ENCODE data around the gene PLEKHG7. TPM values are rescaled to one million over a fixed set of nuclear protein-coding genes. Genes with fewer than 3 reads are reported as not detected.
A peak's percentile ranks its signal among the peaks of the same experiment; 100 is the strongest.

Gene PLEKHG7
- total RNA-seq, 1 donor from 2014 or later: 0.52 TPM

GRCh38 chr12:92759634-92760268 lies 57.0 kb downstream of the PLEKHG7 start:
- no peaks in the 10 kb centered on the region for H3K27me3 ChIP-seq (ENCODE audit: control insufficient read depth in 3 of 3, insufficient read depth in 3 of 3, low read length in 3 of 3)

GRCh38 chr12:92762773-92763172 lies 60.0 kb downstream of the PLEKHG7 start:
- Histone ChIP-seq H3K36me3 (ENCODE audit: control insufficient read depth in 3 of 3, insufficient read depth in 3 of 3, low read length in 3 of 3) (no peaks in the 10 kb centered on the region), H3K9ac (ENCODE audit: low read depth in 1 of 3, low read length in 3 of 3) (no peak overlapping the region), H3K4me3 (ENCODE audit: low read length in 3 of 3) (no peak overlapping the region), H3K4me1 (ENCODE audit: control insufficient read depth in 3 of 3, insufficient read depth in 3 of 3, low read length in 3 of 3) (peaks cover 0 to 3% (median under 1%) of the 10 kb centered on the region in 3 donors), H3K27ac (ENCODE audit: low read depth, low read length) (no peak overlapping the region), H3K9me3 (ENCODE audit: control insufficient read depth in 3 of 3, low read length in 3 of 3) (peaks cover 0 to 3% (median 0%) of the 10 kb centered on the region in 3 donors), H3K27me3 (ENCODE audit: control insufficient read depth in 3 of 3, insufficient read depth in 3 of 3, low read length in 3 of 3) (no peaks in the 10 kb centered on the region)

More at GRCh38 chr12:92759634-92760268, 57.0 kb downstream of the PLEKHG7 start:
- H3K4me3 ChIP-seq (ENCODE audit: low read length in 3 of 3): no peak overlapping the region
- H3K36me3 ChIP-seq (ENCODE audit: control insufficient read depth in 3 of 3, insufficient read depth in 3 of 3, low read length in 3 of 3): no peaks in the 10 kb centered on the region
- peaks cover 0 to 3% (median 0%) of the 10 kb centered on the region in 3 donors for H3K9me3 ChIP-seq (ENCODE audit: control insufficient read depth in 3 of 3, low read length in 3 of 3)
- H3K9ac ChIP-seq (ENCODE audit: low read depth in 1 of 3, low read length in 3 of 3): no peak overlapping the region
- no peak overlapping the region for H3K27ac ChIP-seq (ENCODE audit: low read depth, low read length)
- H3K4me1 ChIP-seq (ENCODE audit: control insufficient read depth in 3 of 3, insufficient read depth in 3 of 3, low read length in 3 of 3): peaks cover 2 to 11% (median 10%) of the 10 kb centered on the region in 3 donors

- Histone ChIP-seq H3K9me3 (ENCODE audit: control insufficient read depth in 3 of 3, low read length in 3 of 3) (peaks cover 0 to 3% (median 0%) of the 10 kb centered on the region in 3 donors), H3K4me1 (ENCODE audit: control insufficient read depth in 3 of 3, insufficient read depth in 3 of 3, low read length in 3 of 3) (peaks cover 8% of the 10 kb centered on the region in 3 donors), H3K9ac (ENCODE audit: low read depth in 1 of 3, low read length in 3 of 3) (no peak overlapping the region), H3K27me3 (ENCODE audit: control insufficient read depth in 3 of 3, insufficient read depth in 3 of 3, low read length in 3 of 3) (no peaks in the 10 kb centered on the region), H3K4me3 (ENCODE audit: low read length in 3 of 3) (no peak overlapping the region), H3K27ac (ENCODE audit: low read depth, low read length) (no peak overlapping the region), H3K36me3 (ENCODE audit: control insufficient read depth in 3 of 3, insufficient read depth in 3 of 3, low read length in 3 of 3) (no peaks in the 10 kb centered on the region)
These were observed 62.0 kb downstream of the PLEKHG7 start for GRCh38 chr12:92764831-92765230.

- Histone ChIP-seq H3K27ac (ENCODE audit: low read depth, low read length) (no peak overlapping the region), H3K27me3 (ENCODE audit: control insufficient read depth in 3 of 3, insufficient read depth in 3 of 3, low read length in 3 of 3) (no peaks in the 10 kb centered on the region), H3K9me3 (ENCODE audit: control insufficient read depth in 3 of 3, low read length in 3 of 3) (peaks cover 0 to 3% (median 0%) of the 10 kb centered on the region in 3 donors), H3K9ac (ENCODE audit: low read depth in 1 of 3, low read length in 3 of 3) (no peak overlapping the region), H3K4me1 (ENCODE audit: control insufficient read depth in 3 of 3, insufficient read depth in 3 of 3, low read length in 3 of 3) (peaks cover 9 to 11% (median 10%) of the 10 kb centered on the region in 3 donors), H3K36me3 (ENCODE audit: control insufficient read depth in 3 of 3, insufficient read depth in 3 of 3, low read length in 3 of 3) (no peaks in the 10 kb centered on the region), H3K4me3 (ENCODE audit: low read length in 3 of 3) (no peak overlapping the region)
These were observed 63.1 kb downstream of the PLEKHG7 start for GRCh38 chr12:92765871-92766270.

DNA sequence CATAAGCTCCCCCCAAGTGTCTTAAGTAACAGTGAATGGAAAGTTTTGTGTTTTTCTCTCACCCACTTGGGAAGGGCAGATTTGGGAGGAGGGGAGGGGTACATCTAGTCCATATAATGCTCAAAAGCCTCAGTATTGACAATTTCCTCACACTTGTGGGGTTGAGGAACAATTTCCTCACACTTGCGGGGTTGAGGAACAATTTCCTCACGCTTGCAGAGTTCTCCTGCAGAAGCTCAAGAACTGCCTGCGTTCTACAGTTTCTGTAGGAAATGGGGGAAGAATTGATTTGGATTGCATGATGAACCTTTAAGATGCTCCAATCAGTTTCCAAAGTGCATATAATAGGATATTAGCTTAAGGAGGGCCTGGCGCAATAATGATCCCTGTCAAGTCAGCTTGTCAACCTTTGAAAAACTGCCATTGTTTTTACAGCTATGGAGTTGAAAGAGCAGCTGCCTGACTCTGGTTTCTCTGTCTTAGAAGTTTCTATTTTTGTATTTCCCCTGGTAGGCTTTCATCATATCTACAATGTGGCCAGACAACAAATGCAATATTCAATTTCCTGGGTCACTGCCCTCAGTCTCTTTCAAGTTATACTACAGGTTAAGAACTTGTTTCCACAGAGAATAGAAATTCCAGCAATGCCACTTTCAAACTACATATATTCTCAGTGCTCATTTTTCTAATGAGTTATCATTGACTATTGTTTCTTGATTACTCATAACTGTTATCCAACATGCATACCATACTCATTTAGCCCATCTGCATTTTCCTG lies 66.5 kb downstream of the PLEKHG7 start:
- Histone ChIP-seq H3K27ac (ENCODE audit: low read depth, low read length) (peak overlapping the region; percentile 65), H3K4me3 (ENCODE audit: low read length in 3 of 3) (no peak overlapping the region), H3K9me3 (ENCODE audit: control insufficient read depth in 3 of 3, low read length in 3 of 3) (no peaks in the 10 kb centered on the region), H3K27me3 (ENCODE audit: control insufficient read depth in 3 of 3, insufficient read depth in 3 of 3, low read length in 3 of 3) (no peaks in the 10 kb centered on the region), H3K4me1 (ENCODE audit: control insufficient read depth in 3 of 3, insufficient read depth in 3 of 3, low read length in 3 of 3) (peaks cover 9 to 11% (median 10%) of the 10 kb centered on the region in 3 donors), H3K36me3 (ENCODE audit: control insufficient read depth in 3 of 3, insufficient read depth in 3 of 3, low read length in 3 of 3) (no peaks in the 10 kb centered on the region), H3K9ac (ENCODE audit: low read depth in 1 of 3, low read length in 3 of 3) (peak overlapping the region in 1 of 3 donors; percentile 28)

DNA sequence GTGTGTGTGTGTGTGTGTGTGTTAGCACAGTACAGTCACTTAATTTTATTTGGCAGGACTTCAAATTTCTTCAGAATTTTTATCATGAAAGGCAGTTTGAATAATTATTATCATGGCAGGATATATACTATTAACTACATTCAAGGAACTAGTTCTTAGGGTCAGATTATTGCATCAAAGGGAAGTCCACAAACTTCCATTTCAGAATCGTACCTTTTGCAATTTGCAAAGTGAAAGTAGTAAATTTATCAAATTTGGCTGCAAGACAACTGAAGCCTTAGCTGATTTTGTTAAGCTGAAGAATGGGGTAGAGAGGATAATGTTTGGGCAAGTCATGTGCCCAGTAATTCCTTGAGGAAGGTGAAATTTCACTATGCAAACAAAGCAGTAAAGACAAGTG lies 68.2 kb downstream of the PLEKHG7 start:
- no peaks in the 10 kb centered on the region for H3K27me3 ChIP-seq (ENCODE audit: control insufficient read depth in 3 of 3, insufficient read depth in 3 of 3, low read length in 3 of 3)
- H3K4me3 ChIP-seq (ENCODE audit: low read length in 3 of 3): no peak overlapping the region
- H3K4me1 ChIP-seq (ENCODE audit: control insufficient read depth in 3 of 3, insufficient read depth in 3 of 3, low read length in 3 of 3): peaks cover 9 to 11% (median 10%) of the 10 kb centered on the region in 3 donors
- H3K27ac ChIP-seq (ENCODE audit: low read depth, low read length): no peak overlapping the region
- H3K9me3 ChIP-seq (ENCODE audit: control insufficient read depth in 3 of 3, low read length in 3 of 3): no peaks in the 10 kb centered on the region
- no peak overlapping the region for H3K9ac ChIP-seq (ENCODE audit: low read depth in 1 of 3, low read length in 3 of 3)
- peaks cover 0 to 4% (median 0%) of the 10 kb centered on the region in 3 donors for H3K36me3 ChIP-seq (ENCODE audit: control insufficient read depth in 3 of 3, insufficient read depth in 3 of 3, low read length in 3 of 3)

- no peaks in the 10 kb centered on the region for H3K27me3 ChIP-seq (ENCODE audit: control insufficient read depth in 3 of 3, insufficient read depth in 3 of 3, low read length in 3 of 3)
- peaks cover 5 to 19% (median 12%) of the 10 kb centered on the region in 3 donors for H3K36me3 ChIP-seq (ENCODE audit: control insufficient read depth in 3 of 3, insufficient read depth in 3 of 3, low read length in 3 of 3)
- no peaks in the 10 kb centered on the region for H3K9me3 ChIP-seq (ENCODE audit: control insufficient read depth in 3 of 3, low read length in 3 of 3)
- no peak overlapping the region for H3K9ac ChIP-seq (ENCODE audit: low read depth in 1 of 3, low read length in 3 of 3)
- no peak overlapping the region for H3K27ac ChIP-seq (ENCODE audit: low read depth, low read length)
- H3K4me1 ChIP-seq (ENCODE audit: control insufficient read depth in 3 of 3, insufficient read depth in 3 of 3, low read length in 3 of 3): no peaks in the 10 kb centered on the region
- no peak overlapping the region for H3K4me3 ChIP-seq (ENCODE audit: low read length in 3 of 3)
These were observed 72.6 kb downstream of the PLEKHG7 start for GRCh38 chr12:92775416-92775815.

- H3K4me1 ChIP-seq (ENCODE audit: control insufficient read depth in 3 of 3, insufficient read depth in 3 of 3, low read length in 3 of 3): no peaks in the 10 kb centered on the region
- H3K4me3 ChIP-seq (ENCODE audit: low read length in 3 of 3): no peak overlapping the region
- no peak overlapping the region for H3K27ac ChIP-seq (ENCODE audit: low read depth, low read length)
- H3K9ac ChIP-seq (ENCODE audit: low read depth in 1 of 3, low read length in 3 of 3): no peak overlapping the region
- H3K36me3 ChIP-seq (ENCODE audit: control insufficient read depth in 3 of 3, insufficient read depth in 3 of 3, low read length in 3 of 3): peaks cover 5 to 19% (median 15%) of the 10 kb centered on the region in 3 donors
- H3K27me3 ChIP-seq (ENCODE audit: control insufficient read depth in 3 of 3, insufficient read depth in 3 of 3, low read length in 3 of 3): no peaks in the 10 kb centered on the region
- no peaks in the 10 kb centered on the region for H3K9me3 ChIP-seq (ENCODE audit: control insufficient read depth in 3 of 3, low read length in 3 of 3)
These were observed 75.7 kb downstream of the PLEKHG7 start for GRCh38 chr12:92778525-92778924.

DNA sequence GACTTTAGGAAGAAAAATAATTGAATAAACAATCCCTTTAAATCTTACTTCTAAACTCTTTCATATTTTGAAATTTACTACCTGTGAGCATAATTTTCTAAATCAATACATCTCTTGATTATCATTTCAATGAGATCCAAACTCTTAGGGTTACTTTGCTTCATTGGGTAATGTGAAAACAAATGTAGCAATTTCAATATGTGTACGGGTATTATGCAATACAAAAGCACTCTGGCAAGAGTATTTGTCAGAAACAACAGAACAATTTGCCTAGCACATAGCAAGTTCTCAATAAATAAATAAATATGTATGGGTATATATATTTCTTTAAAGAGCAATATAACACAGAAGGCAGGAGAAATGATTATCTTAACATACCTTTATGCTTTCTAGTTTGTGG lies 77.1 kb downstream of the PLEKHG7 start:
- H3K36me3 ChIP-seq (ENCODE audit: control insufficient read depth in 3 of 3, insufficient read depth in 3 of 3, low read length in 3 of 3): peaks cover 5 to 19% (median 15%) of the 10 kb centered on the region in 3 donors
- H3K4me3 ChIP-seq (ENCODE audit: low read length in 3 of 3): no peak overlapping the region
- H3K9me3 ChIP-seq (ENCODE audit: control insufficient read depth in 3 of 3, low read length in 3 of 3): no peaks in the 10 kb centered on the region
- no peaks in the 10 kb centered on the region for H3K27me3 ChIP-seq (ENCODE audit: control insufficient read depth in 3 of 3, insufficient read depth in 3 of 3, low read length in 3 of 3)
- H3K4me1 ChIP-seq (ENCODE audit: control insufficient read depth in 3 of 3, insufficient read depth in 3 of 3, low read length in 3 of 3): peaks cover 3 to 11% (median 9%) of the 10 kb centered on the region in 3 donors
- no peak overlapping the region for H3K27ac ChIP-seq (ENCODE audit: low read depth, low read length)
- no peak overlapping the region for H3K9ac ChIP-seq (ENCODE audit: low read depth in 1 of 3, low read length in 3 of 3)

DNA sequence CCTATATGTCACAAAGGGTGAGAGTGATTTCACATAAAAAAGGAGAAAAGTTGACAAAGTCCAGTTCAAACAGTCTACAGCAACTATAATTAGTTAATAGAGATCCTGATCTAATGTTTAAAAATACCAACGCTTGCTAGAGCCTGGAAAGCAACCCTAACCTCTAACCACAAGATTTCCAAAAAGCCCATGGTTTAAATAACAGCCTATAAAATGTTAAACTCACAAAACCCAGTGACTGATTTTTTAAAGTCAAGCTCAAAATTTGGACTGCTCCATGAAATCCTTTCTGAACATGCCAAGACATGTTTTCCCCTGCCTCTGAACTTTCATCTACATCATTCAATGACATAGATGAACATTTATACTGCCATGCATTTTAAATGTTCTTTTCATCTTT lies 81.6 kb downstream of the PLEKHG7 start:
- H3K4me3 ChIP-seq (ENCODE audit: low read length in 3 of 3): no peak overlapping the region
- H3K27me3 ChIP-seq (ENCODE audit: control insufficient read depth in 3 of 3, insufficient read depth in 3 of 3, low read length in 3 of 3): no peaks in the 10 kb centered on the region
- H3K9me3 ChIP-seq (ENCODE audit: control insufficient read depth in 3 of 3, low read length in 3 of 3): no peaks in the 10 kb centered on the region
- H3K9ac ChIP-seq (ENCODE audit: low read depth in 1 of 3, low read length in 3 of 3): no peak overlapping the region
- H3K4me1 ChIP-seq (ENCODE audit: control insufficient read depth in 3 of 3, insufficient read depth in 3 of 3, low read length in 3 of 3): peaks cover 5 to 11% (median 9%) of the 10 kb centered on the region in 3 donors
- H3K36me3 ChIP-seq (ENCODE audit: control insufficient read depth in 3 of 3, insufficient read depth in 3 of 3, low read length in 3 of 3): peaks cover 0 to 5% (median 0%) of the 10 kb centered on the region in 3 donors
- H3K27ac ChIP-seq (ENCODE audit: low read depth, low read length): peak overlapping the region; percentile 56

All from skeletal muscle tissue (tissue), 4 donors.